HCT116 (cell line): ENCODE data around the gene TSPAN2. TPM values are rescaled to one million over a fixed set of nuclear protein-coding genes. Genes with fewer than 3 reads are reported as not detected.
"Not testable (repeated sequence)": the region's sequence is repeated elsewhere in the genome, so short reads cannot be mapped to it uniquely, and the experiment has no call there.

ENCODE experiments used
- ATAC-seq: fragments of 200-7000 bp; cut with Tn5 transposase; 2 replicates; pipeline ENCODE4 v1.9.1; 2020; ENCODE audit warnings: mild to moderate bottlenecking, moderate library complexity
- BruUV-seq: library from RNA; stranded (reverse); fragments of 400-500 nt; replicated peaks from 2 replicates; lab custom pipeline; 2021; lab: Mats Ljungman, UMichigan
- CTCF ChIA-PET: fragments of 300-600 bp; sonication (Branson Sonifier 250); formaldehyde crosslinking; loops from one replicate; lab custom pipeline; 2021; ENCODE audit warnings: antibody characterized with exemption; lab: Charles Lee
- POLR2A ChIA-PET: fragments of 300-600, 350-600 bp; sonication (Branson Sonifier 250); formaldehyde crosslinking; loops from one replicate; lab custom pipeline; 2021; ENCODE audit warnings: antibody characterized with exemption; lab: Charles Lee
- RAD21 ChIA-PET, 2 experiments: fragments of 300-600 bp; sonication (Branson Sonifier 250); formaldehyde crosslinking; loops; one replicate each; lab custom pipeline; 2023; ENCODE audit warnings: low total read pairs in 2 of 2; ENCODE audit not compliant: uncharacterized antibody in 2 of 2, unreplicated experiment in 2 of 2, low non-redundant PET in 1 of 2; lab: Charles Lee
- DNase-seq: peaks from one replicate; pipeline ENCODE4 v3.0.0-alpha.2; 2010; ENCODE audit warnings: low read depth, low spot score
- H2AFZ ChIP-seq: fragments of 200-600 bp; shearing (Covaris generic), sonication (generic); 2 replicates; pipeline ENCODE4 v1.6.1; 2017; ENCODE audit warnings: low read depth, mixed run types, mixed read lengths, antibody characterized with exemption, low read length; ENCODE audit not compliant: poor library complexity, severe bottlenecking
- H3K27ac ChIP-seq: 2 replicates; pipeline ENCODE4 v1.5.1; 2012; ENCODE audit warnings: low read depth, low read length
- H3K27me3 ChIP-seq: fragments of 200-600 bp; sonication (generic); 2 replicates; pipeline ENCODE4 v1.6.1; 2016; ENCODE audit warnings: mixed run types, low read length, mixed read lengths; ENCODE audit not compliant: insufficient read depth
- H3K36me3 ChIP-seq, 2 experiments: fragments of 200-500 bp in 1 of 2; fragments of 200-600 bp in 1 of 2; sonication (Bioruptor generic) in 1 of 2; sonication (generic) in 1 of 2; 2 replicates each; pipeline versions ENCODE4 v1.5.1 to v1.6.1; 2014 to 2016; ENCODE audit warnings: low read length in 2 of 2, inconsistent platforms in 1 of 2, mixed read lengths in 1 of 2, mixed run types in 1 of 2; ENCODE audit not compliant: insufficient read depth in 2 of 2, control insufficient read depth in 1 of 2
- H3K4me1 ChIP-seq, 2 experiments: fragments of 200-600 bp in 1 of 2; sonication (generic) in 1 of 2; 2 replicates each; pipeline versions ENCODE4 v1.5.1 to v1.6.1; 2012 to 2017; ENCODE audit warnings: low read length in 2 of 2, inconsistent platforms in 1 of 2, mild to moderate bottlenecking in 1 of 2, mixed read lengths in 1 of 2, mixed run types in 1 of 2, moderate library complexity in 1 of 2; ENCODE audit not compliant: insufficient read depth in 2 of 2, control insufficient read depth in 1 of 2
- H3K4me2 ChIP-seq: fragments of 200-600 bp; sonication (generic); 2 replicates; pipeline ENCODE4 v1.6.1; 2017; ENCODE audit warnings: mixed run types, low read length, mixed read lengths
- H3K4me3 ChIP-seq, 2 experiments: fragments of 200-600 bp in 1 of 2; sonication (generic) in 1 of 2; replicated peaks in 1 of 2; 2 replicates each; pipeline ENCODE4 v1.5.1; 2011 to 2016; ENCODE audit warnings: low read length in 2 of 2, control low read depth in 1 of 2, low read depth in 1 of 2, mild to moderate bottlenecking in 1 of 2, mixed read lengths in 1 of 2, mixed run types in 1 of 2
- H3K79me2 ChIP-seq: fragments of 200-600 bp; sonication (generic); 2 replicates; pipeline ENCODE4 v1.6.1; 2017; ENCODE audit warnings: mild to moderate bottlenecking, mixed run types, low read length, moderate library complexity, mixed read lengths; ENCODE audit not compliant: insufficient read depth
- H3K9ac ChIP-seq: fragments of 200-600 bp; sonication (generic); 2 replicates; pipeline ENCODE4 v1.6.1; 2016; ENCODE audit warnings: low read length, mixed read lengths
- H3K9me2 ChIP-seq: fragments of 200-600 bp; sonication (generic), shearing (Covaris generic); 2 replicates; pipeline ENCODE4 v1.6.1; 2017; ENCODE audit warnings: mixed run types, mild to moderate bottlenecking, moderate library complexity; ENCODE audit not compliant: insufficient read depth
- H3K9me3 ChIP-seq, 2 experiments: fragments of 200-500 bp in 1 of 2; fragments of 200-600 bp in 1 of 2; sonication (Bioruptor generic) in 1 of 2; sonication (generic) in 1 of 2; 2 replicates each; pipeline ENCODE4 v1.6.1; 2014 to 2017; ENCODE audit warnings: low read length in 2 of 2, mixed read lengths in 2 of 2, inconsistent platforms in 1 of 2, low read depth in 1 of 2, mild to moderate bottlenecking in 1 of 2, mixed run types in 1 of 2, moderate library complexity in 1 of 2; ENCODE audit not compliant: control insufficient read depth in 1 of 2, insufficient read depth in 1 of 2
- H4K20me1 ChIP-seq: fragments of 200-600 bp; sonication (generic), shearing (Covaris generic); 2 replicates; pipeline ENCODE4 v1.6.1; 2017; ENCODE audit warnings: mixed run types, mild to moderate bottlenecking, moderate library complexity; ENCODE audit not compliant: insufficient read depth
- CBX3 ChIP-seq: IDR thresholded peaks from 2 replicates; pipeline ENCODE4 v1.6.1; 2012; ENCODE audit warnings: low read depth
- EGR1 ChIP-seq: IDR thresholded peaks from 2 replicates; pipeline ENCODE4 v1.6.1; 2012; ENCODE audit warnings: low read depth
- ELF1 ChIP-seq: IDR thresholded peaks from 2 replicates; pipeline ENCODE4 v1.6.1; 2012; ENCODE audit warnings: low read depth, borderline replicate concordance
- EZH2 ChIP-seq: fragments of 200-600 bp; sonication (generic); IDR thresholded peaks from 2 replicates; pipeline ENCODE4 v1.6.1; 2017; ENCODE audit warnings: antibody characterized with exemption, mixed run types
- EZH2phosphoT487 ChIP-seq: fragments of 200-600 bp; IDR thresholded peaks from 2 replicates; pipeline ENCODE4 v1.6.1; 2018; ENCODE audit warnings: antibody characterized with exemption, borderline replicate concordance
- FOSL1 ChIP-seq: IDR thresholded peaks from 2 replicates; pipeline ENCODE4 v1.6.1; 2012; ENCODE audit warnings: low read depth
- JUND ChIP-seq: IDR thresholded peaks from 2 replicates; pipeline ENCODE4 v1.6.1; 2012
- RAD21 ChIP-seq: IDR thresholded peaks from 2 replicates; pipeline ENCODE4 v1.6.1; 2012; ENCODE audit warnings: low read depth, mild to moderate bottlenecking
- SP1 ChIP-seq: IDR thresholded peaks from 2 replicates; pipeline ENCODE4 v1.6.1; 2012; ENCODE audit warnings: low read depth
- SRF ChIP-seq: IDR thresholded peaks from 2 replicates; pipeline ENCODE4 v1.6.1; 2012; ENCODE audit warnings: low read depth
- YY1 ChIP-seq: IDR thresholded peaks from 2 replicates; pipeline ENCODE4 v1.6.1; 2011; ENCODE audit warnings: low read length, low read depth, moderate library complexity, mild to moderate bottlenecking; ENCODE audit not compliant: insufficient replicate concordance; ENCODE audit errors: extremely low read depth
- ZNF274 ChIP-seq: fragments of 200-500 bp; sonication (Bioruptor generic); IDR thresholded peaks from 2 replicates; pipeline ENCODE4 v1.6.1; 2014; ENCODE audit warnings: mild to moderate bottlenecking, low read depth, low read length, inconsistent platforms
- intact Hi-C: fragments of 100-400 bp; cut with micrococcal nuclease; formaldehyde crosslinking; loops from 2 replicates; pipeline ENCODE4 v1.10.0; 2022
- total RNA-seq: library from RNA; stranded (reverse); gene quantifications from one replicate; pipeline ENCODE4 v1.2.1, GENCODE V29; 2021; ENCODE audit not compliant: unreplicated experiment
- TF ChIP-seq, protein P1 (sequence below): IDR thresholded peaks from 2 replicates; pipeline ENCODE4 v1.6.1; 2012; ENCODE audit warnings: low read depth
- TF ChIP-seq, protein P2 (sequence below), 3 experiments: fragments of 200-600 bp in 1 of 3; sonication (generic) in 1 of 3; IDR thresholded peaks in 2 of 3; conservative IDR thresholded peaks in 1 of 3; 2 replicates each; pipeline ENCODE4 v1.5.1; 2012 to 2017; ENCODE audit warnings: low read depth in 2 of 3, low read length in 2 of 3, antibody characterized with exemption in 1 of 3, borderline replicate concordance in 1 of 3, control low read depth in 1 of 3, mild to moderate bottlenecking in 1 of 3, mixed read lengths in 1 of 3, mixed run types in 1 of 3, moderate library complexity in 1 of 3; ENCODE audit not compliant: insufficient read depth in 1 of 3
- TF ChIP-seq, protein P3 (sequence below): IDR thresholded peaks from 2 replicates; pipeline ENCODE4 v1.6.1; 2012

TSPAN2 gene
- total RNA-seq, 1 experiment from 2014 or later, result 0.98 TPM

DNA sequence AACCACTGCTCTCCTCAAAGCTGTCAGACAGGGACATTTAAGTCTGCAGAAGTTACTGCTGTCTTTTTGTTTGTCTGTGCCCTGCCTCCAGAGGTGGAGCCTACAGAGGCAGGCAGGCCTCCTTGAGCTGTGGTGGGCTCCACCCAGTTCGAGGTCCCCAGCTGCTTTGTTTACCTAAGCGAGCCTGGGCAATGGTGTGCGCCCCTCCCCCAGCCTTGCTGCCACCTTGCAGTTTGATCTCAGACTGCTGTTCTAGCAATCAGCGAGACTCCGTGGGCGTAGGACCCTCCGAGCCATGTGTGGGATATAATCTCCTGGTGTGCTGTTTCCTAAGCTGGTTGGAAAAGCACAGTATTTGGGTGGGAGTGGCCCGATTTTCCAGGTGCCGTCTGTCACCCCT lies 69.8 kb downstream of the TSPAN2 start:
- H3K4me2 ChIP-seq, H3K9me2 ChIP-seq, DNase-seq, H3K36me3 ChIP-seq, RAD21 ChIA-PET, ATAC-seq, H2AFZ ChIP-seq, H3K4me1 ChIP-seq, POLR2A ChIA-PET, H4K20me1 ChIP-seq, H3K27me3 ChIP-seq, H3K27ac ChIP-seq, H3K9ac ChIP-seq, H3K4me3 ChIP-seq, intact Hi-C loops, CTCF ChIA-PET, BruUV-seq, H3K79me2 ChIP-seq, H3K9me3 ChIP-seq: not testable (repeated sequence)

DNA sequence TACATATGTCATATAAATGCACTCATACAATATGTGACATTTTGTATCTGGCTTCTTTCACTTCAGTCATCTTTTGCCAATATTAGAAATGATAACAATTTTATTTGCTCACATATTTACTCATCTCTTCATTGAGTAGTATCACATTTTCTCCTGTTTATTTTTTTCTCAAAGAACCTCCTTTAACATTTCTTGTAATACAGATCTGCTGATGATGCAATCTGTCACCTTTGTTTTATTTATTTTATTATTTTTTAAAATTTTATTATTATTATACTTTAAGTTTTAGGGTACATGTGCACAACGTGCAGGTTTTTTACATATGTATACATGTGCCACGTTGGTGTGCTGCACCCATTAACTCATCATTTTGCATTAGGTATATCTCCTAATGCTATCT lies 75.5 kb downstream of the TSPAN2 start:
- intact Hi-C loops, result no loop called here
- no peaks in the 10 kb centered on the region for H3K79me2 ChIP-seq
- H3K27ac ChIP-seq, result no peak overlapping the region
- H3K4me1 ChIP-seq, result no peaks in the 10 kb centered on the region
- H3K36me3 ChIP-seq, result no peaks in the 10 kb centered on the region
- H2AFZ ChIP-seq, result no peak overlapping the region
- no TSS peak for BruUV-seq
- ChIA-PET CTCF (no interaction called here), POLR2A (no interaction called here), RAD21 (no interaction called here)
- no peaks in the 10 kb centered on the region for H3K9me3 ChIP-seq
- H3K4me2 ChIP-seq, result no peak overlapping the region
- H3K9me2 ChIP-seq, result no peaks in the 10 kb centered on the region
- ATAC-seq (no peak), DNase-seq (no peak)
- no peak overlapping the region for H3K9ac ChIP-seq
- no peaks in the 10 kb centered on the region for H4K20me1 ChIP-seq
- no peak overlapping the region for H3K4me3 ChIP-seq
- no peak for TF ChIP-seq ZNF274
- no peak for TF ChIP-seq EZH2
- TF ChIP-seq JUND, result no peak
- no peak for TF ChIP-seq SP1
- no peak for TF ChIP-seq YY1
- no peak for TF ChIP-seq EZH2phosphoT487
- TF ChIP-seq SRF, result no peak
- no peak for TF ChIP-seq FOSL1
- TF ChIP-seq RAD21, result no peak
- TF ChIP-seq, protein P1, sequence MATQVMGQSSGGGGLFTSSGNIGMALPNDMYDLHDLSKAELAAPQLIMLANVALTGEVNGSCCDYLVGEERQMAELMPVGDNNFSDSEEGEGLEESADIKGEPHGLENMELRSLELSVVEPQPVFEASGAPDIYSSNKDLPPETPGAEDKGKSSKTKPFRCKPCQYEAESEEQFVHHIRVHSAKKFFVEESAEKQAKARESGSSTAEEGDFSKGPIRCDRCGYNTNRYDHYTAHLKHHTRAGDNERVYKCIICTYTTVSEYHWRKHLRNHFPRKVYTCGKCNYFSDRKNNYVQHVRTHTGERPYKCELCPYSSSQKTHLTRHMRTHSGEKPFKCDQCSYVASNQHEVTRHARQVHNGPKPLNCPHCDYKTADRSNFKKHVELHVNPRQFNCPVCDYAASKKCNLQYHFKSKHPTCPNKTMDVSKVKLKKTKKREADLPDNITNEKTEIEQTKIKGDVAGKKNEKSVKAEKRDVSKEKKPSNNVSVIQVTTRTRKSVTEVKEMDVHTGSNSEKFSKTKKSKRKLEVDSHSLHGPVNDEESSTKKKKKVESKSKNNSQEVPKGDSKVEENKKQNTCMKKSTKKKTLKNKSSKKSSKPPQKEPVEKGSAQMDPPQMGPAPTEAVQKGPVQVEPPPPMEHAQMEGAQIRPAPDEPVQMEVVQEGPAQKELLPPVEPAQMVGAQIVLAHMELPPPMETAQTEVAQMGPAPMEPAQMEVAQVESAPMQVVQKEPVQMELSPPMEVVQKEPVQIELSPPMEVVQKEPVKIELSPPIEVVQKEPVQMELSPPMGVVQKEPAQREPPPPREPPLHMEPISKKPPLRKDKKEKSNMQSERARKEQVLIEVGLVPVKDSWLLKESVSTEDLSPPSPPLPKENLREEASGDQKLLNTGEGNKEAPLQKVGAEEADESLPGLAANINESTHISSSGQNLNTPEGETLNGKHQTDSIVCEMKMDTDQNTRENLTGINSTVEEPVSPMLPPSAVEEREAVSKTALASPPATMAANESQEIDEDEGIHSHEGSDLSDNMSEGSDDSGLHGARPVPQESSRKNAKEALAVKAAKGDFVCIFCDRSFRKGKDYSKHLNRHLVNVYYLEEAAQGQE, result no peak
- TF ChIP-seq EGR1, result no peak
- no peak for TF ChIP-seq CBX3
- TF ChIP-seq ELF1, result no peak
- TF ChIP-seq, protein P2, sequence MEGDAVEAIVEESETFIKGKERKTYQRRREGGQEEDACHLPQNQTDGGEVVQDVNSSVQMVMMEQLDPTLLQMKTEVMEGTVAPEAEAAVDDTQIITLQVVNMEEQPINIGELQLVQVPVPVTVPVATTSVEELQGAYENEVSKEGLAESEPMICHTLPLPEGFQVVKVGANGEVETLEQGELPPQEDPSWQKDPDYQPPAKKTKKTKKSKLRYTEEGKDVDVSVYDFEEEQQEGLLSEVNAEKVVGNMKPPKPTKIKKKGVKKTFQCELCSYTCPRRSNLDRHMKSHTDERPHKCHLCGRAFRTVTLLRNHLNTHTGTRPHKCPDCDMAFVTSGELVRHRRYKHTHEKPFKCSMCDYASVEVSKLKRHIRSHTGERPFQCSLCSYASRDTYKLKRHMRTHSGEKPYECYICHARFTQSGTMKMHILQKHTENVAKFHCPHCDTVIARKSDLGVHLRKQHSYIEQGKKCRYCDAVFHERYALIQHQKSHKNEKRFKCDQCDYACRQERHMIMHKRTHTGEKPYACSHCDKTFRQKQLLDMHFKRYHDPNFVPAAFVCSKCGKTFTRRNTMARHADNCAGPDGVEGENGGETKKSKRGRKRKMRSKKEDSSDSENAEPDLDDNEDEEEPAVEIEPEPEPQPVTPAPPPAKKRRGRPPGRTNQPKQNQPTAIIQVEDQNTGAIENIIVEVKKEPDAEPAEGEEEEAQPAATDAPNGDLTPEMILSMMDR (IDR thresholded peaks at IDR 0.05 in 2 of 3, conservative IDR thresholded peaks at IDR 0.05 in 1 of 3; ENCODE audit: borderline replicate concordance in 1 of 3, insufficient read depth in 1 of 3, low read depth in 2 of 3, low read length in 2 of 3), result no peak
- TF ChIP-seq, protein P3, sequence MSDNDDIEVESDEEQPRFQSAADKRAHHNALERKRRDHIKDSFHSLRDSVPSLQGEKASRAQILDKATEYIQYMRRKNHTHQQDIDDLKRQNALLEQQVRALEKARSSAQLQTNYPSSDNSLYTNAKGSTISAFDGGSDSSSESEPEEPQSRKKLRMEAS, result no peak
- no peaks in the 10 kb centered on the region for H3K27me3 ChIP-seq
